Measurements from ENCODE around the gene CZIB.

DNA sequence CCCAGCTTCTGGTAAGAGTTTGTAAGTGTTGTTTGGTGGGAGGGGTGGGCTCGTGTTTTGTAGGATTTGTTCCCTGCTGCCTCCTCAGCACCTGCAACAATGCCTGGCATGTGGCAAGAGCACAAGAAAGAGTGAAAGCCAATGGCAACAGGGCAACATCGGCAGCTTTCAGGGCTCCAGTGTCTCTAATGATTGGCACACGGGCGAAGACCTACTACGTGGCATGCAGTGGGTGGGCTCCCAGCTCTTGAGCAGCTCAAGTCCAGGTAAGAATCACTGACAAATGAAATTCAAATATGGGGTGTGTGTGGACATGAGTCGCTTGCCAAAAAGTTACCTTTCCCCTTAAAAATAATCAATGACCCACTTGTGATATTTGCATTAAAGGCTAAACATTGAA, 54.1 kb downstream of the CZIB start:
- TF ChIP-seq POLR2A (IDR thresholded peaks at IDR 0.05; ENCODE audit: low read depth, low read length): no peak
- no peak for TF ChIP-seq POLR2AphosphoS5 (IDR thresholded peaks at IDR 0.05; ENCODE audit: low read depth, low read length)

Data from GM12892 (cell line).